ENCODE results near the gene OTULIN. TPM values are rescaled to one million over a fixed set of nuclear protein-coding genes. Genes with fewer than 3 reads are reported as not detected.

The OTULIN gene
- total and polyA plus RNA-seq, 2 of the 4 experiments (the other 2 are of a cell fraction) = 6.9 to 19.5 TPM

DNA sequence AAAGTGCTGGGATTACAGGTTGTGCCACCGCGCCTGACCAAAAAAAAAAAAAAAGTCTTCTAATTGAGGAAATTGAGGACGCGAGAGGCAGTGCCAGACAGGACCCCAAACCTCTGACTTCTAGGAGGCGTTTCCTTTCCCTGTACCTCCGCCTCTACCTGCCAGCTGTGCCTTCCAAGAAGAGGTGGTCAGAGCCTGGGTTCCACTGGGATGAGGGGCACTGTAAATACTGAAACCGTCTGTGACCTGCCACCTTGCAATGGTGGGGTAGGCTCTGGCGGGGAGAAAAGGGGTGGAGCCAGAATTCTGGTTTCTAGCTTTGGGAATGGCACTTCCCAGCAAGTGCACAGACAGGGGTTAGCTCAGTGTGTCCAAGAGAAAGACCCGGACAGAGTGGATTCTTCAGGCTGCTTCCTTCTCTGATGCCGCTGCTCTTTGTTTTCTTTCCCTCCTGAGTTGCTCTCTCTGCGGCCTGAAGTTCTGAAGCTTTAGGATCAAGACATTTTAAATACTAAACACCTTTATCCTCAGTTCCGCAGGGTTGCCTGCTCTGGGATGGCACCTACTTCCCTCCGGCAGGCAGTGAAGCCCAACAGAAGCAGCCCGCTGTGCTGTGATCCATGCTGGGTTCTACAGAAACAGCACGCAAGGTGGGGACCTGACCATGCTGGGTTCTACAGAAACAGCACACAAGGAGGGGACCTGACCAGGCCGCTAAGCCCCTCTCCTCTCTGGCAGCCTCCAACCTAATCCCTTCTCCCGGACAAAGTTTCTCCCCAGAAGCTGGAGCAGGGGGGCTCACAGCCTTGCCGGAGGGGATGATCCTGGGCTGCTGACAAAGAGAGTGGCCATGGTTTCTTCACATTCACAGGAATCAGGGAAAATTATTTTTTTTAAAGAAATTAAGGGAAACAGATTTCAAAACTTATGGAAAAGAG lies 65.2 kb downstream of the OTULIN start:
- Histone ChIP-seq H2BK15ac (ENCODE audit: low read depth, low read length) (no peak overlapping the region), H4K5ac (ENCODE audit: low read depth, low read length) (no peak overlapping the region), H2AFZ (replicated peaks; ENCODE audit: low read length, poor library complexity) (no peak overlapping the region), H3K36me3 (ENCODE audit: control insufficient read depth, insufficient read depth, low read length) (no peaks in the 10 kb centered on the region), H2AK5ac (ENCODE audit: low read depth, low read length) (no peak overlapping the region), H3K4me1 (ENCODE audit: control insufficient read depth, insufficient read depth, low read length) (peaks cover 10% of the 10 kb centered on the region), H3K4me3 (ENCODE audit: insufficient read depth, low read depth, low read length) (no peak overlapping the region), H2BK5ac (ENCODE audit: low read depth, low read length, poor library complexity, severe bottlenecking) (no peak overlapping the region), H4K8ac (ENCODE audit: low read depth in 2 of 2, low read length in 2 of 2) (no peak overlapping the region), H2BK120ac (ENCODE audit: low read depth, low read length) (no peak overlapping the region), H3K9me1 (ENCODE audit: insufficient read depth, low read length) (peaks cover 11% of the 10 kb centered on the region), H3K79me1 (ENCODE audit: low read depth in 1 of 2, low read length in 2 of 2) (peaks cover 0 to 7% of the 10 kb centered on the region in 2 experiments; a peak in 1 of 4 replicates), H3K23ac (ENCODE audit: low read depth, low read length) (no peak overlapping the region), H4K91ac (ENCODE audit: insufficient read depth, low read depth, low read length) (no peak overlapping the region), H3K9ac (ENCODE audit: low read depth, low read length) (no peak overlapping the region), H4K20me1 (ENCODE audit: insufficient read depth, low read length) (no peaks in the 10 kb centered on the region), H3K27me3 (ENCODE audit: control insufficient read depth, insufficient read depth, low read length) (no peaks in the 10 kb centered on the region), H3K4me2 (ENCODE audit: low read depth, low read length) (no peak overlapping the region), H3K9me3 (ENCODE audit: control insufficient read depth, insufficient read depth, low read length) (no peaks in the 10 kb centered on the region), H2AK9ac (replicated peaks; ENCODE audit: low read depth, low read length, poor library complexity) (no peak overlapping the region), H3K4ac (ENCODE audit: low read depth, low read length) (no peak overlapping the region), H2BK20ac (ENCODE audit: low read depth, low read length) (no peak overlapping the region), H3K18ac (ENCODE audit: low read depth, low read length) (no peak overlapping the region), H3K14ac (replicated peaks; ENCODE audit: low read depth, low read length) (no peak overlapping the region), H3K27ac (ENCODE audit: insufficient read depth, low read length) (no peak overlapping the region), H3K56ac (ENCODE audit: extremely low read depth, insufficient read depth, low read length) (no peak overlapping the region)
- dilution Hi-C loops (cut with HindIII; ENCODE audit: low sequenced_read_pairs, unreplicated experiment) (no loop called here), in situ Hi-C loops (cut with MboI; ENCODE audit: low sequenced_read_pairs) (no loop called here), intact Hi-C loops (cut with micrococcal nuclease) (loop anchor here (5.0 kb wide), 1 partner anchor 453 kb away; no protein-coding TSS in a partner anchor)
- BruUV-seq (replicated peaks) = no TSS peak
- ATAC-seq (ENCODE audit: low read depth) (no peak), DNase-seq (no peak)
- POLR2A ChIA-PET (ENCODE audit: unreplicated experiment) = no interaction called here
- WGBS, 2 experiments (ENCODE audit: extremely low coverage in 2 of 2, insufficient read length in 1 of 2) = 95% methylated on average over 10 of the region's 18 CpGs; no CpG with 5 or more reads in 1 of the 2 experiments
- CTCF ChIA-PET = no interaction called here
- TF ChIP-seq, protein P1, sequence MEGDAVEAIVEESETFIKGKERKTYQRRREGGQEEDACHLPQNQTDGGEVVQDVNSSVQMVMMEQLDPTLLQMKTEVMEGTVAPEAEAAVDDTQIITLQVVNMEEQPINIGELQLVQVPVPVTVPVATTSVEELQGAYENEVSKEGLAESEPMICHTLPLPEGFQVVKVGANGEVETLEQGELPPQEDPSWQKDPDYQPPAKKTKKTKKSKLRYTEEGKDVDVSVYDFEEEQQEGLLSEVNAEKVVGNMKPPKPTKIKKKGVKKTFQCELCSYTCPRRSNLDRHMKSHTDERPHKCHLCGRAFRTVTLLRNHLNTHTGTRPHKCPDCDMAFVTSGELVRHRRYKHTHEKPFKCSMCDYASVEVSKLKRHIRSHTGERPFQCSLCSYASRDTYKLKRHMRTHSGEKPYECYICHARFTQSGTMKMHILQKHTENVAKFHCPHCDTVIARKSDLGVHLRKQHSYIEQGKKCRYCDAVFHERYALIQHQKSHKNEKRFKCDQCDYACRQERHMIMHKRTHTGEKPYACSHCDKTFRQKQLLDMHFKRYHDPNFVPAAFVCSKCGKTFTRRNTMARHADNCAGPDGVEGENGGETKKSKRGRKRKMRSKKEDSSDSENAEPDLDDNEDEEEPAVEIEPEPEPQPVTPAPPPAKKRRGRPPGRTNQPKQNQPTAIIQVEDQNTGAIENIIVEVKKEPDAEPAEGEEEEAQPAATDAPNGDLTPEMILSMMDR (conservative IDR thresholded peaks at IDR 0.05; ENCODE audit: low read depth, low read length) = no peak
- TF ChIP-seq FOS (IDR thresholded peaks at IDR 0.05; ENCODE audit: low read depth, low read length) (no peak), NFE2L2 (IDR thresholded peaks at IDR 0.05; ENCODE audit: low read depth, low read length) (no peak), MAZ (IDR thresholded peaks at IDR 0.05; ENCODE audit: borderline replicate concordance, low read depth, low read length) (no peak), MXI1 (IDR thresholded peaks at IDR 0.05; ENCODE audit: borderline replicate concordance, low read depth, low read length) (no peak), BHLHE40 (IDR thresholded peaks at IDR 0.05; ENCODE audit: low read depth, low read length) (no peak), MAFK (IDR thresholded peaks at IDR 0.05; ENCODE audit: low read depth, low read length) (no peak), RCOR1 (IDR thresholded peaks at IDR 0.05; ENCODE audit: insufficient replicate concordance, low read length) (no peak), SMC3 (IDR thresholded peaks at IDR 0.05; ENCODE audit: low read depth, low read length) (no peak), RAD21 (IDR thresholded peaks at IDR 0.05; ENCODE audit: low read length) (no peak), CEBPB (IDR thresholded peaks at IDR 0.05; ENCODE audit: low read depth, low read length) (no peak), POLR2A (IDR thresholded peaks at IDR 0.05; ENCODE audit: low read depth, low read length) (no peak), CHD1 (IDR thresholded peaks at IDR 0.05; ENCODE audit: low read depth, low read length) (no peak)
- TF ChIP-seq, protein P2, sequence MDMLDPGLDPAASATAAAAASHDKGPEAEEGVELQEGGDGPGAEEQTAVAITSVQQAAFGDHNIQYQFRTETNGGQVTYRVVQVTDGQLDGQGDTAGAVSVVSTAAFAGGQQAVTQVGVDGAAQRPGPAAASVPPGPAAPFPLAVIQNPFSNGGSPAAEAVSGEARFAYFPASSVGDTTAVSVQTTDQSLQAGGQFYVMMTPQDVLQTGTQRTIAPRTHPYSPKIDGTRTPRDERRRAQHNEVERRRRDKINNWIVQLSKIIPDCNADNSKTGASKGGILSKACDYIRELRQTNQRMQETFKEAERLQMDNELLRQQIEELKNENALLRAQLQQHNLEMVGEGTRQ (IDR thresholded peaks at IDR 0.05; ENCODE audit: low read depth, low read length) = no peak
- TF ChIP-seq, protein P3, sequence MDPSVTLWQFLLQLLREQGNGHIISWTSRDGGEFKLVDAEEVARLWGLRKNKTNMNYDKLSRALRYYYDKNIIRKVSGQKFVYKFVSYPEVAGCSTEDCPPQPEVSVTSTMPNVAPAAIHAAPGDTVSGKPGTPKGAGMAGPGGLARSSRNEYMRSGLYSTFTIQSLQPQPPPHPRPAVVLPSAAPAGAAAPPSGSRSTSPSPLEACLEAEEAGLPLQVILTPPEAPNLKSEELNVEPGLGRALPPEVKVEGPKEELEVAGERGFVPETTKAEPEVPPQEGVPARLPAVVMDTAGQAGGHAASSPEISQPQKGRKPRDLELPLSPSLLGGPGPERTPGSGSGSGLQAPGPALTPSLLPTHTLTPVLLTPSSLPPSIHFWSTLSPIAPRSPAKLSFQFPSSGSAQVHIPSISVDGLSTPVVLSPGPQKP (IDR thresholded peaks at IDR 0.05; ENCODE audit: borderline replicate concordance, low read depth, low read length) = no peak

Measured in IMR-90 (cell line).